Activated naive CD8-positive, alpha-beta T cell treated with anti-CD3 and anti-CD28 coated beads, Interleukin-2, amount 50 U/mL, for 24 hours (primary cell): Measurements from ENCODE around the gene SNRPA.

ENCODE experiments used
- ATAC-seq: fragments of 150-1000 bp; cut with Tn5 transposase; one replicate; pipeline ENCODE4 v1.10.0; 2021
- DNase-seq: peaks from one replicate; pipeline ENCODE4 v3.0.0; 2021
- H3K27ac Mint-ChIP-seq: one replicate; pipeline ENCODE4 v1.8.0; 2021; ENCODE audit warnings: mild to moderate bottlenecking, mixed read lengths
- H3K27me3 Mint-ChIP-seq: one replicate; pipeline ENCODE4 v1.8.0; 2021; ENCODE audit warnings: mixed read lengths
- H3K36me3 Mint-ChIP-seq: one replicate; pipeline ENCODE4 v1.8.0; 2021; ENCODE audit warnings: low read depth, mixed read lengths
- H3K4me1 Mint-ChIP-seq: one replicate; pipeline ENCODE4 v1.8.0; 2021; ENCODE audit warnings: mixed read lengths
- H3K4me3 Mint-ChIP-seq: one replicate; pipeline ENCODE4 v1.8.0; 2021; ENCODE audit warnings: mild to moderate bottlenecking, moderate library complexity, mixed read lengths
- H3K9me3 Mint-ChIP-seq: one replicate; pipeline ENCODE4 v1.8.0; 2021; ENCODE audit warnings: mixed read lengths

The SNRPA gene

DNA sequence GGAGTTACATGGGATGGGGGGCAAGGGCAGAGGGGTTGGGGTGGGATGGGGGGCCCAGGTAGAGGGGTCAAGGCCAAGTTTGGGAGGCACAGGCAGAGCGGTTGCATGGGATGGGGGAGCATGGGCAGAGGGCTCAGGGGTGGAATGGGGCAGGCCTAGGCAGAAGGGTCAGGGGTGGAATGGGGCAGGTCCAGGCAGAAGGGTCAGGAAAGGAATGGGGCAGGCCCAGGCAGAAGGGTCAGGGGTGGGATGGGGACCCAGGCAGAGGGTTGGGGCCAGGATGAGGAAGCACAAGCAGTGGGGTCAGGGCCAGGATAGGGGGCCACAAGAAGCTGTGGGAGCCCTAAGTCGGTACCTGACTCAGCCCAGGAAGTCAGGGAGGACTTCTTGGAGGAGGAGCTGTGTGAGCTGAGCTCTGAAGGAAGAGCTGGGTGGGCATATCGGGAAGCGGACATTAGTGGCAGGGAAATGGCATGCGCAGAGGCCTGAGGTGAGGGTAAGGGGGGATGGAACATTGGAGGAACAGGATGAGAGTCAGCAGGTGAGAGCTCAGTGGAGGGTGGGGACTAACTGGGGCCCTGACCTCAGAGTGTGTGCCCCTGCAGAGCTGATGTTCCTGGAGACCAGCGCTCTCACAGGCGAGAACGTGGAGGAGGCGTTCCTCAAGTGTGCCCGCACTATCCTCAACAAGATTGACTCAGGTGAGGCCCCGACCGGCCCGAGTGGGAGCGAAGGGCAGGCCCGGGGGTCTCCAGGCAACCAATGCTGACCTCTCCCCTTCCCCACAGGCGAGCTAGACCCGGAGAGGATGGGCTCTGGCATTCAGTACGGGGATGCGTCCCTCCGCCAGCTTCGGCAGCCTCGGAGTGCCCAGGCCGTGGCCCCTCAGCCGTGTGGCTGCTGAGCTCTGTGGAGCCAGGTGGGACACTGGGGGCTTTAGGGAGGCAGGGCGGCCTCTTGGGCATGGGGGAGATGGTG, 35.3 kb downstream of the SNRPA start:
- peaks cover 18% of the 10 kb centered on the region for H3K36me3 Mint-ChIP-seq
- H3K4me1 Mint-ChIP-seq = peaks cover 9% of the 10 kb centered on the region
- no peak for ATAC-seq
- no peaks in the 10 kb centered on the region for H3K9me3 Mint-ChIP-seq
- no peaks in the 10 kb centered on the region for H3K27me3 Mint-ChIP-seq
- H3K4me3 Mint-ChIP-seq = no peak overlapping the region
- DNase-seq = no peak
- no peak overlapping the region for H3K27ac Mint-ChIP-seq

DNA sequence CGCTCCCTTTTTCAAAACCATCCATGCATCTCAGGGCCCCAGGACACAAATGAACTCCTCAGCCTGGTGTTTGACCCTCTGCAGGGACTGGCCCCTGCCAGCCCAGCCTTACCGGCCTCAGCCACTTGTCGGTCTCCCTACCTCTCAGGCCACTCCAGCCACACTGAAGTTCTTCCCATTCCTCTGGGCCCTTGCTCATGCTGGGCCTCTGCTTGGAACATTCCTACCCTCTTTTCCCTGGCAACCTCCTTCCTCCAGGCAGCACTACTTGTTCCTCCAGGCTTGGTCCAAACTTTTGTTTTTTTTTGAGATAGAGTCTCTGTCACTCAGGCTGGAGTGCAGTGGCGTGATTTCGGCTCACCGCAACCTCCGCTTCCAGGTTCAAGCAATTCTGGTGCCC, 40.3 kb downstream of the SNRPA start:
- Mint-ChIP-seq H3K27ac (no peak overlapping the region), H3K36me3 (peaks cover 16% of the 10 kb centered on the region), H3K4me1 (peaks cover 25% of the 10 kb centered on the region), H3K27me3 (no peaks in the 10 kb centered on the region), H3K9me3 (no peaks in the 10 kb centered on the region), H3K4me3 (no peak overlapping the region)
- no peak for ATAC-seq
- no peak for DNase-seq

- Mint-ChIP-seq H3K27me3 (no peaks in the 10 kb centered on the region), H3K27ac (peak overlapping the region; percentile 75), H3K9me3 (no peaks in the 10 kb centered on the region), H3K4me3 (peak overlapping the region; percentile 29), H3K4me1 (peaks cover 25% of the 10 kb centered on the region), H3K36me3 (peaks cover 16% of the 10 kb centered on the region)
- no peak for ATAC-seq
- DNase-seq = no peak
Measured at GRCh38 chr19:40791996-40792395, 41.0 kb downstream of the SNRPA start.

- Mint-ChIP-seq H3K36me3 (peaks cover 14% of the 10 kb centered on the region), H3K27me3 (no peaks in the 10 kb centered on the region), H3K4me3 (peak overlapping the region; percentile 89), H3K9me3 (no peaks in the 10 kb centered on the region), H3K4me1 (peaks cover 51% of the 10 kb centered on the region), H3K27ac (peak overlapping the region; percentile 96)
- DNase-seq = no peak
- ATAC-seq = no peak
Measured at GRCh38 chr19:40797166-40797962, 46.4 kb downstream of the SNRPA start.

GRCh38 chr19:40797963-40798682, 47.1 kb downstream of the SNRPA start:
- Mint-ChIP-seq H3K36me3 (peaks cover 14% of the 10 kb centered on the region), H3K4me1 (peaks cover 51% of the 10 kb centered on the region), H3K4me3 (peak overlapping the region; percentile 89), H3K27ac (peak overlapping the region; percentile 96), H3K27me3 (no peaks in the 10 kb centered on the region), H3K9me3 (no peaks in the 10 kb centered on the region)
- ATAC-seq (peak; percentile 51), DNase-seq (peak; percentile 71)

DNA sequence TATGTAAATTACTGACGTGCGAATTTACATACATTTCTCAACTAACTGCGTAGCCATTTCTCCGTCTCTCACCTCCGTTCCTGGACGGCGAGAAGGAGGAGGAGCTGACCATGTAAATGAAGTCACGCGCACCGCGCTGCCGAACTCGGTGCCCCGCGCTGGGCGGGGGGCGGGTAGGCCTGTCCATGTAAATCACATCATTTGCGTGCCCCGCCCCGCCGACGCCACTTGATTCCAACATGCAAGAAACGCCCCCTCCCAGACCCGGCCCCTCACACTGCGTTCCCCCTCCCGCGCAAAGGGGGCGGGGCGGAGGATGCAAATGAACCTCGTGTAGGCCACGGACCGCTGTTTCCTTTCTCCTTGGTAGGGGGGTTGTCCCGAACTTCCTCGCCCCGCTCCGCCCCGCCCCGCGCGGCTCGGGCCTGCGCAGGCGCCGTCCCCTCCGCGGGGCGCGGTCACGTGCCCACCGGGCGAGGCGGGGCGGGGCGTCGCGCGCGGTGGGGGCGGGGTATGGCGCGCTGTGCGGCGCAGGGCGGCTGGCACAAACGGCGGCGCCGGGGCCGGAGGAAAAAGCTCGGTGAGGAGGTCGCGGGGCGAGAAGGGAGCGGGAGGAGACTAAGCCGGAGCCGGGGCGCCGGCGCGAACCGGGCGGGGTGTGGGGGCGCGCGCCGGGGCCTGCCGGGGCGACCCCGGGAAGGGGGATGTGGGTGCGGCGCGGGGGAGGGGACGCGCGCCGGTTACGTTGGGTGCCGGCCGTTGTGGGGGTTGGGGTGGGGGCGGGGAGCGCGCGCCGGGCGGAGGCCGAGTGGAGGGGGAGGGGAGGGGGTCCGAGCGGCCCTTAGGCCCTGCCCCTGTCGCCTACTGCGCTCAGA, 47.9 kb downstream of the SNRPA start, which contains the start of gene EGLN2:
TSS of gene EGLN2 (plus strand) at position 509 of the 875 bp plus-strand sequence. CDS start 1,382 bp downstream, outside the sequence.
- Mint-ChIP-seq H3K9me3 (no peaks in the 10 kb centered on the region), H3K27me3 (no peaks in the 10 kb centered on the region), H3K27ac (peak within 1 kb of the TSS; percentile 96), H3K4me1 (peaks cover 57% of the 10 kb centered on the region), H3K36me3 (peaks cover 18% of the 10 kb centered on the region), H3K4me3 (peak within 1 kb of the TSS; percentile 90)
- ATAC-seq (peak; percentile 82), DNase-seq (peak; percentile 100)

- peaks cover 66% of the 10 kb centered on the region for H3K4me1 Mint-ChIP-seq
- H3K27ac Mint-ChIP-seq = peak overlapping the region; percentile 88
- ATAC-seq (no peak), DNase-seq (peak; percentile 62)
- H3K4me3 Mint-ChIP-seq = peak overlapping the region; percentile 90
- peaks cover 24% of the 10 kb centered on the region for H3K36me3 Mint-ChIP-seq
- H3K9me3 Mint-ChIP-seq = no peaks in the 10 kb centered on the region
- H3K27me3 Mint-ChIP-seq = no peaks in the 10 kb centered on the region
Measured at GRCh38 chr19:40799558-40800338, 48.7 kb downstream of the SNRPA start.

- Mint-ChIP-seq H3K36me3 (peaks cover 27% of the 10 kb centered on the region), H3K9me3 (no peaks in the 10 kb centered on the region), H3K27me3 (no peaks in the 10 kb centered on the region), H3K27ac (peak overlapping the region; percentile 88), H3K4me3 (peak overlapping the region; percentile 90), H3K4me1 (peaks cover 73% of the 10 kb centered on the region)
- ATAC-seq (no peak), DNase-seq (no peak)
Measured at GRCh38 chr19:40800339-40800996, 49.5 kb downstream of the SNRPA start.

GRCh38 chr19:40800997-40801377, 50.0 kb downstream of the SNRPA start:
- H3K27me3 Mint-ChIP-seq = no peaks in the 10 kb centered on the region
- no peak for ATAC-seq
- H3K27ac Mint-ChIP-seq = peak overlapping the region; percentile 74
- no peak for DNase-seq
- peak overlapping the region; percentile 90 for H3K4me3 Mint-ChIP-seq
- H3K36me3 Mint-ChIP-seq = peaks cover 27% of the 10 kb centered on the region
- peaks cover 78% of the 10 kb centered on the region for H3K4me1 Mint-ChIP-seq
- no peaks in the 10 kb centered on the region for H3K9me3 Mint-ChIP-seq

GRCh38 chr19:40801426-40802299, 50.7 kb downstream of the SNRPA start:
- Mint-ChIP-seq H3K27me3 (no peaks in the 10 kb centered on the region), H3K27ac (peak overlapping the region; percentile 93), H3K9me3 (no peaks in the 10 kb centered on the region), H3K36me3 (peaks cover 28% of the 10 kb centered on the region), H3K4me1 (peaks cover 82% of the 10 kb centered on the region), H3K4me3 (peak overlapping the region; percentile 90)
- ATAC-seq = no peak
- no peak for DNase-seq

DNA sequence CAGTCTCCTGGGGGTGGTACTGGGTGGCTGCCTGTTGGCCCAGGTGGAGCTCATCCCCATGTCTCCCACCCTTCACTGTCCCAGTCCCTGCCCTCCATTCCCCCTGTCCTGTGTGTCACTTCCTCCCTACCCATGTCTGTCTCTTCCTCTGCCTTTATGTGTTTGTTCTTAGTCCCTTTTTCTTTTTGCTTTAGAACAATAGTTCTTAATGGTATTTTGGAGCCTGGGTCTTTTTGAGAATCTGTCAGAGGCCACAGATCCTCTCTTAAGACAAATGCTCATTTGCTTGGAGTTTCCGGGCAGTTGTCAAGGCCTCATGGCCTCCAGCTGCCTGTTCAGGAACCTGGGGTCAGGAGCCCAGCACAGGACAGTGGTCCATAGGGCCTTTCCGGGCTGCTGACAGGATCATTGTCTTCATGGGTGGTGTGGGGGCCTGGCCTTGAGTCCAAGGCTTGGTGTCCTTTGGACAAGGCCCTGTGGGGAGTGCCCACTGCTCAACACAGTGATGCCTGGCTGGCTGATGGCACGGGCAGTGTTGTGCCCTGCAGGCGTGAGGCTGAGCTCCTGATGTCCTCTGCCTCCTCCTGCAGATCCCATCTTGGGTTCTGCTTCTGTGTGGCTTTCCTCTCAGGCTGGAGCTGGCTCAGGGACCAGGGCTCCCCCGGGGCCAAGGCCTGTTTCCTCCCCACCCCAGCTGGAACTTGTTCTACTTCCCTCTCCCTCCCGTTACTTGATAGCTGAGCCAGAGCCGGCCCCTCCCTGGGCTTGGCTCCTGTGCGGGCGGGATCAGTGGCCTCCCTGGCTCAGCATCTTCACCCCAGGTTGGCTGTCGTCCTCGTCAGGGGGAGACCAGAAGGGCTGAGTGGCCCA, 51.5 kb downstream of the SNRPA start:
- H3K27ac Mint-ChIP-seq = peak overlapping the region; percentile 93
- peaks cover 86% of the 10 kb centered on the region for H3K4me1 Mint-ChIP-seq
- no peaks in the 10 kb centered on the region for H3K27me3 Mint-ChIP-seq
- no peaks in the 10 kb centered on the region for H3K9me3 Mint-ChIP-seq
- H3K36me3 Mint-ChIP-seq = peaks cover 31% of the 10 kb centered on the region
- H3K4me3 Mint-ChIP-seq = peak overlapping the region; percentile 90
- no peak for ATAC-seq
- DNase-seq = no peak
